HepG2 (cell line): Measurements from ENCODE around the gene MOK.

Experiments used
- CHD2 ChIP-seq: IDR thresholded peaks from 2 replicates; pipeline ENCODE4 v1.6.1; 2011; ENCODE audit warnings: low read depth, low read length, improper control_type of control experiment
- EP300 ChIP-seq, 3 experiments: sonication (generic) in 1 of 3; formaldehyde crosslinking in 1 of 3; IDR thresholded peaks; 2 replicates each; pipeline versions ENCODE4 v1.5.1 to v1.6.1; 2011 to 2020; ENCODE audit warnings: low read depth in 2 of 3, low read length in 2 of 3, borderline replicate concordance in 1 of 3, improper control_type of control experiment in 1 of 3, mild to moderate bottlenecking in 1 of 3, missing genetic modification reagents in 1 of 3, moderate library complexity in 1 of 3
- KDM6A ChIP-seq: IDR thresholded peaks from 2 replicates; pipeline ENCODE4 v1.6.1; 2016; ENCODE audit warnings: low read depth
- MAFK ChIP-seq, 2 experiments: IDR thresholded peaks in 1 of 2; conservative IDR thresholded peaks in 1 of 2; 2 replicates each; pipeline ENCODE4 v1.6.1; 2011; ENCODE audit warnings: improper control_type of control experiment in 2 of 2, low read length in 2 of 2
- NCOR1 ChIP-seq: fragments of 200-600 bp; sonication (generic); IDR thresholded peaks from 2 replicates; pipeline ENCODE4 v1.7.0; 2017; ENCODE audit warnings: antibody characterized with exemption, low read length, borderline replicate concordance
- SUZ12 ChIP-seq: fragments of 150-350 bp; IDR thresholded peaks from 2 replicates; pipeline ENCODE4 v1.6.1; 2014; ENCODE audit warnings: low read depth, low read length
- TEAD3 ChIP-seq: optimal IDR thresholded peaks from 2 replicates; pipeline ENCODE3; 2016; ENCODE audit warnings: borderline replicate concordance
- ZNF121 ChIP-seq: sonication (generic); formaldehyde crosslinking; IDR thresholded peaks from 2 replicates; pipeline ENCODE4 v1.5.0; 2020; ENCODE audit warnings: mild to moderate bottlenecking, missing genetic modification reagents
- ZNF20 ChIP-seq: sonication (generic); formaldehyde crosslinking; IDR thresholded peaks from 2 replicates; pipeline ENCODE4 v1.4.0; 2020; ENCODE audit warnings: mild to moderate bottlenecking, moderate library complexity, missing genetic modification reagents
- ZNF205 ChIP-seq: IDR thresholded peaks from 2 replicates; pipeline ENCODE4 v1.6.1; 2018; ENCODE audit warnings: missing biosample characterization, missing genetic modification reagents
- TF ChIP-seq, protein P1 (sequence below): sonication (generic); formaldehyde crosslinking; IDR thresholded peaks from 2 replicates; pipeline ENCODE4 v1.4.0; 2020; ENCODE audit warnings: missing genetic modification reagents
- TF ChIP-seq, protein P2 (sequence below): sonication (generic); formaldehyde crosslinking; IDR thresholded peaks from 2 replicates; pipeline ENCODE4 v1.5.0; 2020; ENCODE audit warnings: mild to moderate bottlenecking, missing genetic modification reagents, moderate library complexity

DNA sequence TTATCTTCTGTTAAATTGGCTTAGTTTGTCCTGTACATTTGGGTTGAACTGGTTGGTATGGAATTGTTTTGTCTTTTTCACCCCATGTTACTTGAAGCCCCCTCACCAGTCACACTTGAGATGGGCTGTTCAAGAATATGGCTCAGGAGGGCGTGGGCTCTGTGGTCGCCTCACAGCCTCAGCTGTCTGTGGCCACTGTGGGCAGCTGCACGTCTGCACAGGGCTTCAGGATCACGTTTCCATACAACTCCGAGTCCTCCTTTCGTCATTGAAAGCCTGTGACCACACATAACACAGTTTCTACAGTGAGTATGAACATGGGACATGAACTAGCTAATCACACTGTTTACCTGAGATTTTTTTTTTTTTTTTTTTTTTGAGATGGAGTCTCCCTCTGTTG lies 81.3 kb downstream of the MOK start:
- TF ChIP-seq NCOR1 = no peak
- no peak for TF ChIP-seq TEAD3 (CRISPR knock-in tag)
- no peak for TF ChIP-seq KDM6A (CRISPR knock-in tag)
- TF ChIP-seq, protein P1, sequence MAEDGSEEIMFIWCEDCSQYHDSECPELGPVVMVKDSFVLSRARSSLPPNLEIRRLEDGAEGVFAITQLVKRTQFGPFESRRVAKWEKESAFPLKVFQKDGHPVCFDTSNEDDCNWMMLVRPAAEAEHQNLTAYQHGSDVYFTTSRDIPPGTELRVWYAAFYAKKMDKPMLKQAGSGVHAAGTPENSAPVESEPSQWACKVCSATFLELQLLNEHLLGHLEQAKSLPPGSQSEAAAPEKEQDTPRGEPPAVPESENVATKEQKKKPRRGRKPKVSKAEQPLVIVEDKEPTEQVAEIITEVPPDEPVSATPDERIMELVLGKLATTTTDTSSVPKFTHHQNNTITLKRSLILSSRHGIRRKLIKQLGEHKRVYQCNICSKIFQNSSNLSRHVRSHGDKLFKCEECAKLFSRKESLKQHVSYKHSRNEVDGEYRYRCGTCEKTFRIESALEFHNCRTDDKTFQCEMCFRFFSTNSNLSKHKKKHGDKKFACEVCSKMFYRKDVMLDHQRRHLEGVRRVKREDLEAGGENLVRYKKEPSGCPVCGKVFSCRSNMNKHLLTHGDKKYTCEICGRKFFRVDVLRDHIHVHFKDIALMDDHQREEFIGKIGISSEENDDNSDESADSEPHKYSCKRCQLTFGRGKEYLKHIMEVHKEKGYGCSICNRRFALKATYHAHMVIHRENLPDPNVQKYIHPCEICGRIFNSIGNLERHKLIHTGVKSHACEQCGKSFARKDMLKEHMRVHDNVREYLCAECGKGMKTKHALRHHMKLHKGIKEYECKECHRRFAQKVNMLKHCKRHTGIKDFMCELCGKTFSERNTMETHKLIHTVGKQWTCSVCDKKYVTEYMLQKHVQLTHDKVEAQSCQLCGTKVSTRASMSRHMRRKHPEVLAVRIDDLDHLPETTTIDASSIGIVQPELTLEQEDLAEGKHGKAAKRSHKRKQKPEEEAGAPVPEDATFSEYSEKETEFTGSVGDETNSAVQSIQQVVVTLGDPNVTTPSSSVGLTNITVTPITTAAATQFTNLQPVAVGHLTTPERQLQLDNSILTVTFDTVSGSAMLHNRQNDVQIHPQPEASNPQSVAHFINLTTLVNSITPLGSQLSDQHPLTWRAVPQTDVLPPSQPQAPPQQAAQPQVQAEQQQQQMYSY (CRISPR knock-in tag) = no peak
- TF ChIP-seq CHD2 = no peak
- TF ChIP-seq, protein P2, sequence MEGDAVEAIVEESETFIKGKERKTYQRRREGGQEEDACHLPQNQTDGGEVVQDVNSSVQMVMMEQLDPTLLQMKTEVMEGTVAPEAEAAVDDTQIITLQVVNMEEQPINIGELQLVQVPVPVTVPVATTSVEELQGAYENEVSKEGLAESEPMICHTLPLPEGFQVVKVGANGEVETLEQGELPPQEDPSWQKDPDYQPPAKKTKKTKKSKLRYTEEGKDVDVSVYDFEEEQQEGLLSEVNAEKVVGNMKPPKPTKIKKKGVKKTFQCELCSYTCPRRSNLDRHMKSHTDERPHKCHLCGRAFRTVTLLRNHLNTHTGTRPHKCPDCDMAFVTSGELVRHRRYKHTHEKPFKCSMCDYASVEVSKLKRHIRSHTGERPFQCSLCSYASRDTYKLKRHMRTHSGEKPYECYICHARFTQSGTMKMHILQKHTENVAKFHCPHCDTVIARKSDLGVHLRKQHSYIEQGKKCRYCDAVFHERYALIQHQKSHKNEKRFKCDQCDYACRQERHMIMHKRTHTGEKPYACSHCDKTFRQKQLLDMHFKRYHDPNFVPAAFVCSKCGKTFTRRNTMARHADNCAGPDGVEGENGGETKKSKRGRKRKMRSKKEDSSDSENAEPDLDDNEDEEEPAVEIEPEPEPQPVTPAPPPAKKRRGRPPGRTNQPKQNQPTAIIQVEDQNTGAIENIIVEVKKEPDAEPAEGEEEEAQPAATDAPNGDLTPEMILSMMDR = no peak
- TF ChIP-seq MAFK (conservative IDR thresholded peaks at IDR 0.05 in 1 of 2, IDR thresholded peaks at IDR 0.05 in 1 of 2; ENCODE audit: low read length in 2 of 2) = no peak
- TF ChIP-seq ZNF205 (CRISPR knock-in tag) = no peak
- TF ChIP-seq SUZ12 = no peak
- TF ChIP-seq EP300 (IDR thresholded peaks at IDR 0.05; ENCODE audit: low read depth in 2 of 2, low read length in 2 of 2) = no peak
- no peak for TF ChIP-seq EP300 (CRISPR knock-in tag; IDR thresholded peaks at IDR 0.05; ENCODE audit: borderline replicate concordance)
- TF ChIP-seq ZNF121 (CRISPR knock-in tag) = no peak
- TF ChIP-seq ZNF20 (CRISPR knock-in tag) = no peak
